ENCODE measurements around the gene SCAMP5.

The SCAMP5 gene

DNA sequence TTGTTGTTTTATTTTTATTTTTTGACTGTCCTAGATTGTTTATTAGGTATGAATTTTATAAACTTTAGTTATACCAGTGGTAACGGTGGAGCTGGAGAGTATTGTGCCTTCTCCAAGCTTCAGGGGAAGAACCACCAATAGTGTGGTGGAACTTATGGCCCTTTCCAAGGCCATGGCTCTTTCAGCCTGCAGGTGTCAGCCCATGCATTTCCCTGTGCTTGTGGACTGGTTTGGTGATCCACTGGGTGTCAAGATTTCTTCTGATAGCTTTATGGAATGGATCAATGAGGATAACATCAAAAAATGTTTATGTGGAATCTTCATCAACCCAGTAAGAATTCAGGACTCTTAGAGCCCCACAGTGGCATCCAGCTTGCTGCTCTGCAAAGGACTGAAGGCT lies 19.2 kb upstream of the SCAMP5 start:
- no peak overlapping the region for H3K27ac ChIP-seq

GRCh38 chr15:74977599-74977998 lies 17.8 kb upstream of the SCAMP5 start:
- TF ChIP-seq, protein P1, sequence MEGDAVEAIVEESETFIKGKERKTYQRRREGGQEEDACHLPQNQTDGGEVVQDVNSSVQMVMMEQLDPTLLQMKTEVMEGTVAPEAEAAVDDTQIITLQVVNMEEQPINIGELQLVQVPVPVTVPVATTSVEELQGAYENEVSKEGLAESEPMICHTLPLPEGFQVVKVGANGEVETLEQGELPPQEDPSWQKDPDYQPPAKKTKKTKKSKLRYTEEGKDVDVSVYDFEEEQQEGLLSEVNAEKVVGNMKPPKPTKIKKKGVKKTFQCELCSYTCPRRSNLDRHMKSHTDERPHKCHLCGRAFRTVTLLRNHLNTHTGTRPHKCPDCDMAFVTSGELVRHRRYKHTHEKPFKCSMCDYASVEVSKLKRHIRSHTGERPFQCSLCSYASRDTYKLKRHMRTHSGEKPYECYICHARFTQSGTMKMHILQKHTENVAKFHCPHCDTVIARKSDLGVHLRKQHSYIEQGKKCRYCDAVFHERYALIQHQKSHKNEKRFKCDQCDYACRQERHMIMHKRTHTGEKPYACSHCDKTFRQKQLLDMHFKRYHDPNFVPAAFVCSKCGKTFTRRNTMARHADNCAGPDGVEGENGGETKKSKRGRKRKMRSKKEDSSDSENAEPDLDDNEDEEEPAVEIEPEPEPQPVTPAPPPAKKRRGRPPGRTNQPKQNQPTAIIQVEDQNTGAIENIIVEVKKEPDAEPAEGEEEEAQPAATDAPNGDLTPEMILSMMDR (conservative IDR thresholded peaks at IDR 0.05) = no peak
- H3K27ac ChIP-seq = no peak overlapping the region

More for the DNA sequence above, 19.2 kb upstream of the SCAMP5 start:
- TF ChIP-seq, protein P1 (conservative IDR thresholded peaks at IDR 0.05) = peak; percentile 69

- H3K27ac ChIP-seq = no peak overlapping the region
- TF ChIP-seq, protein P1 (conservative IDR thresholded peaks at IDR 0.05) = no peak
Observed at GRCh38 chr15:74978077-74978476, 17.3 kb upstream of the SCAMP5 start.

DNA sequence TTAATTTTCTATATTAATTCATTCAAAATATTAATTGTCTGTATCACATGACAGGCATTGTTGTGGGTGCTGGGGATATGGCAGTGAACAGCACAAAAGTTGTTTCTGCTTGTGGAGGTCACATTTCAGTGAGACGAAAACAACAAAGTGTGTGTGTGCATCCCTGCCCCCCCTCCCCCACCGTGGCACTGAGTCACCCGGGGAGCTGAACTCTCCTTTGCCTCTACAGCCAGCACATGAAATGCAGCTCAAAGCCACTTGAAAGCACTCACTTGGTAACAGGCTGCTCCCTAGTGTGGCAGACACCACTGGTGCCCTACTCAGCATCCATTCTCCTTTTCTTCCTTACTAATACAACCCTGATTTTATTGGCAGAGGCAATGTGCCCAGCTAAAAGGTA lies 16.9 kb upstream of the SCAMP5 start:
- H3K27ac ChIP-seq = no peak overlapping the region
- TF ChIP-seq, protein P1 (conservative IDR thresholded peaks at IDR 0.05) = no peak

DNA sequence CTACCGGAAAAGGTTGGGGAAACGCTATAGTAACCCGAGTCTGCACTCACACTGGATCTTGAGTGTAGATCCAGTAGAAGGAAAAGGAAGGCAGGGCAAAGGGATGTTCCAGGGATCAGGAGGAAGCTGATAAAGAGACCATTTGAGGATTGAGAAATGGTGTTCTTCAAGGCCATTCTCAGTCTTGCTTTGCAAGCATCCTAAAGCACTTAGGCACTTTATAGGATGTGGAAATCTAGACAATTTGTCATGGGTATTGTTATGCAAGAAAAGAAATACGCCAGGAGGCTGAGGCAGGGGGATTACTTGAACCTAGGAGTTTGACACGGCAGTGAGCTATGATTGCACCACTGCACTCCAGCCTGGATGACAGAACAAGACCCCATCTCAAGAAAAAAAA lies 13.2 kb upstream of the SCAMP5 start:
- no peak overlapping the region for H3K27ac ChIP-seq
- TF ChIP-seq, protein P1 (conservative IDR thresholded peaks at IDR 0.05) = no peak

GRCh38 chr15:74983725-74984231 lies 11.6 kb upstream of the SCAMP5 start:
- no peak overlapping the region for H3K27ac ChIP-seq
- TF ChIP-seq, protein P1 (conservative IDR thresholded peaks at IDR 0.05) = no peak

DNA sequence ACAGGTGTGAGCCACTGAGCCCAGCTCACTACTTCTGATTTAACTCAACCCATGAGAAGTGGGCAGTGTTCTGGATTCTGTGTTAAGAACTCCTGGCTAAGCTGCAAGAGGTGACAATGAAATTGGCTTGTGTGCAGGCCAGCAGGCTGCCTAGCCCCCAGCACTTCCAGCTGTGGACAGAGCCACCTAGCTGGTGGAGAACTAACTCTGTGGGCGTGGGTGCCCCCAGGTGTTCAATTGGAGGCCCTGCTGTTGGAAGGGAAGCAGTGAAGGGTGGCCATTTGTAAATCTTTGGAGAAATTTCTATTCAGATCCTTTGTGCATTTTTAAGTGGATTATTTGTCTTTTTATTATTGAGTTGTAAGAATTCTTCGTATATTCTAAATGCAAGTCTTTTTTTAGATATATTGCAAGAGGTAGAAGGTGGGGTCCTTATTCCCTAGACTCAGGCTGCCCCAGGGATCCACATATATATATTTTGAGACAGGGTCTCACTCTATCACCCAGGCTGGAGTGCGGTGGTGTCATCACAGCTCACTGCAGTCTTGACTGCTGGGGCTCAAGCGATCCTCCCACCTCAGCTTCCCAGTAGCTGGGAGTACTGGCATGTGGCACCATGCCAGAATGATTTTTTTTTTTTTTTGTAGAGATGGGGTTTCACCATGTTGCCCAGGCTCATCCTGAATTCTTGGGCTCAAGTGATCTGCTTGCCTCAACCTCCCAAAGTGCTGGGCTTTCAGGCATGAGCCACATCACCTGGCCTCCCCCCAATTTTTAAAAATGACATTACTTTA lies 7.2 kb upstream of the SCAMP5 start:
- TF ChIP-seq, protein P1 (conservative IDR thresholded peaks at IDR 0.05) = peak; percentile 78
- no peak overlapping the region for H3K27ac ChIP-seq
